NOMO-1 (cell line): ENCODE measurements around the gene TPR.
"Not testable (repeated sequence)": the region's sequence is repeated elsewhere in the genome, so short reads cannot be mapped to it uniquely, and the experiment has no call there.

ENCODE experiments used
- DNase-seq, 2 experiments: peaks; one replicate each; lab custom pipeline; 2025; ENCODE audit not compliant: unreplicated experiment in 2 of 2; lab: John Stamatoyannopoulos, UW

TPR gene

DNA sequence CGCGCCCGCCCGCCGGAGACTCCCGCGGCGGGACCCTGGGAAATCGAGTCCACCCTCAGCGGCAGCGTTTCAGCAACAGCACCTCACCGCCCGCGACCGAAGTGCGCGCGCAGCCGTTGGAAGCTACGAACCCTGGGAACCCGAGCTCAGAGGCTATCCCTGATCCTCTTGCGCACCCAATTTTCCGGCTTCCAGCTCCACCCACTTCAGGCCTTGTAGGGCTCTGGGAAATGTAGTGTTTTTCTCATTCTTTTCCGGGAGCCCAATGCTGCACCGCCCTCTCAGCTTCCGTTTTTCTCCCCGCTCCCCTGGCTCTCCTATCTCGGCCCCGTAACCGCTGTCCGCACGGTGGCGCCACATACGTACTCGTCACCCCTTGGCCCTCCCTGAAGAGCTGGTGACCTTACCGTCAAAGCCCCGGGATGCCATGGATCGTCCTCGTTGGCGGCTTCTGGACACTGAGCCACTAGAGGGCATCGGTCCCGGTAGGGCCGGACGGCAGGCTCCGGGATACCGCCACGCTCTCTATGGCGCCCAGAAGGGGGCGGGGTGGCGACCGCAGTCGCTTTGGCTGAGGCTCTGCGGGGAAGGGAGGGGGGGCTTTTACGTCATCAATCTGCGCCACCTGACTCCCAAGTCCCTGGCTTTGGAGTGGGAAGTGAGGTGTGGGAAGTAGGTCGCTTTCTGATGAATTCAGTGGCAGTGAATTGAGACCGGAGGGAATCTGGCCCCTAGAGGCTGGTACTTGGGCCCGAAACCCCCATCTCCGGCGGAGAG is at the start of gene TPR, which contains the start of gene ODR4:
TSS of gene TPR (minus strand) at position 102 of the 777 bp plus-strand sequence. CDS start 225 bp downstream, outside the sequence.
TSS of gene ODR4 (plus strand) at position 687 of the 777 bp plus-strand sequence. CDS start 3,948 bp downstream, outside the sequence.
- peak; percentile 99 for DNase-seq

- DNase-seq: no peak
These were observed 49.5 kb upstream of the TPR start for GRCh38 chr1:186424539-186424938.

- no peak for DNase-seq
These were observed 46.4 kb upstream of the TPR start for GRCh38 chr1:186421446-186421845.

DNA sequence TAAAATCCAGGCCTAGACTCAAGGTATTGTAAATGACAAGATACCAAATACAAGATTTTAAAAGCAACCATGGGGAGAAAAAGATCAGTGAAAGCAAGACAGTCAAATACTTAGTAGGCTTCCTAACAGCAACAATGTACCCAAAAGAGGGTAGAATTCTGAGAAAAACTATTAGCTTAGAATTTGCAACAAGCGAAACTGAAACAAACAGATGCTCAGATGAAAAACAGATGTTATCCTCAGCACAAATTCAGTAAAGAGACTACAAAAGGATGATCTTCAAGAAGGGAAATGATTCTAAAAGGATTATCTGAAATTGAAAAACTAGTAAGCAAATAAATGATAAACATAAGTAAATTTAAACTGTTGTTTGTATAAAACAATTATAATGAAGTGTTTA is 45.9 kb upstream of the TPR start:
- no peak for DNase-seq

DNA sequence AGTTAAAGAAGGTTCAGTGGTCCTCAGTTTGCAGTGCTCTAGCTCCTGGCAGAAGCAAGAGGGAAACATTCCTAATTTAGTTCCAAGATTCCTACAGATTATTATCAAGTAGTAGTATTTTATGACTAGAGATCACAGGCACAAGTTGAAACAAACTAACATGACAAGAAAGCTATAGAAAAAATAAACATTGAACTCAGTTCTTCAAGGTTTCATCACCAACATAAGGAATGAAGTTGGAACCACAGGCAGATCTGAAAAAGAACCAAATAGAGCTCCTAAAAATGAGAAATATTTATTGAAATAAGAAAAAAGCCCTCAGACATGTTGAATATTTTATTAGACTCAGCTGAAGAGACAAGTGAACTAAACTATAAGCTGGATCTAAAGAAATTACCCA is 45.3 kb upstream of the TPR start:
- DNase-seq: no peak

GRCh38 chr1:186418503-186418902 is 43.5 kb upstream of the TPR start:
- DNase-seq: no peak

DNA sequence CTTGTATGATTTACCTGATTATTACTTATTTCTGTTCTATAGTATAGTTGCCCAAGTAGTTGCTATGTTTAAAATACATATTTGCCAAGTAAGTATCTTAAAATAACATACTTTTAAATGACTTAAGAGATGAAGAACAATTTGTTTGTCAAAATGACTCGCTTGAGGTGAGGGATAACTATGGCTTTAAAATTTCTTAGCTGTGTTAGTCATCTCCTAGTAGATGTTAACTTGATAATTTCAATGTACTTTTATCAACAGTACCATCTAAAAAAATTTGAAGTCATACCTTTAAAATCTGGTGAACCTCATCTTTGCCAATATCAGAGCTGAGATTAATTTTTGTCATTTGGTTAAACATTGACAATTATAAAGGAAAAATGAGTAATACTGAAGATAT is 38.3 kb upstream of the TPR start:
- DNase-seq: no peak

DNA sequence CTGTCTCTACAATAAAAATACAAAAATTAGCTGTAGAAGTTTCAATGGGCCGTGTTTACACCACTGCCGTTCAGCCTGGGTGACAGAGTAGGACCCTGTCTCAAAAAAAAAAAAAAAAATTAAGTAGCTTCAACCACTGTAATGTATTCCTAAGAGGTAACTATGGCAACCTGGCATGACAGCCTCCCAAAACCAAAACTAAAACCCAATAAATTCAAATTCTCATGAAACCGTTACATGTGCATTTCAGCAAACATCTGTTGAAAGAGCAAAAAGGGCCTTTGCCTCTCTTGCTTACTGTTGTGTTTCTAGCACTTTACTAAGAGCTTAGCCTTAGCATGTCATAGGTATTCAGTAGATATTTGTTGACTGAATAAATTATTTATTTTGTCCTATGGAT is 34.0 kb upstream of the TPR start:
- no peak for DNase-seq

- DNase-seq: peak; percentile 20 to 69
These were observed 29.5 kb upstream of the TPR start for GRCh38 chr1:186404454-186405051.

DNA sequence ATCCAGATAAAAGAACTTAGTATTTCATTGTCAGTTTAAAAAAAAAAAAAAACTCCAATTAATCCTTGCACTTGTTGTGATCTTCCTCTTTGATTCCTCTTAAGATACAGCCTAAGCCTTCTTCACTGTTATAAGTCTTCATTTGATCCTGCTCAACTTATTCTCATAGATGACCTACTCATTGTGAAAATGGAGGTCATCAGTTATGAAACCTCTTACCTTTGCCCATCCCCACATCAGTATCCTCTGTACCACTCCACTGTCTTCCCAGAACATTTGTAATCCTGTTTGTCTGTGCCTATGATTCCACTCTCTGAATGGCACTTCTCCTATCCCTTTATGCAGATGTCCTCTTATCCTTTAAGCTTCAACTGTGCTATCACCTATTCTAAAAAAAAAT is 28.6 kb upstream of the TPR start:
- DNase-seq: no peak

- not testable (repeated sequence) for DNase-seq
These were observed 26.4 kb upstream of the TPR start for GRCh38 chr1:186401446-186401845.

DNA sequence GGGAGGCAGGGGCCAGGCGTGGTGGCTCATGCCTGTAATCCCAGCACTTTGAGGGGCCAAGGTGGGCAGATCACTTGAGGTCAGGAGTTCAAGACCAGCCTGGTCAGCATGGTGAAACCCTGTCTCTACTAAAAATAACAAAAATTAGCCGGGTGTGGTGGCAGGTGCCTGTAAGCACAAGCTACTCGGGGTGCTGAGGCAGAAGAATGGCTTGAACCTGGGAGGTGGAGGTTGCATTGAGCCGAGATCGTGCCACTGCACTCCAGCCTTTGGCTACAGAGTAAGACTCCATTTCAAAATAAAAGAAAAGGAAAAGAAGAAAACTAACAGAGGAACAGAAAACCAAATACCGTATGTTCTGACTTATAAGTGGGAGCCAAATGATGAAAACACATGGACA is 17.7 kb upstream of the TPR start:
- not testable (repeated sequence) for DNase-seq

- no peak for DNase-seq
These were observed 16.8 kb upstream of the TPR start for GRCh38 chr1:186391841-186392240.

GRCh38 chr1:186390925-186391324 is 15.9 kb upstream of the TPR start:
- DNase-seq: no peak

GRCh38 chr1:186386725-186387383 is 11.8 kb upstream of the TPR start:
- DNase-seq: no peak

DNA sequence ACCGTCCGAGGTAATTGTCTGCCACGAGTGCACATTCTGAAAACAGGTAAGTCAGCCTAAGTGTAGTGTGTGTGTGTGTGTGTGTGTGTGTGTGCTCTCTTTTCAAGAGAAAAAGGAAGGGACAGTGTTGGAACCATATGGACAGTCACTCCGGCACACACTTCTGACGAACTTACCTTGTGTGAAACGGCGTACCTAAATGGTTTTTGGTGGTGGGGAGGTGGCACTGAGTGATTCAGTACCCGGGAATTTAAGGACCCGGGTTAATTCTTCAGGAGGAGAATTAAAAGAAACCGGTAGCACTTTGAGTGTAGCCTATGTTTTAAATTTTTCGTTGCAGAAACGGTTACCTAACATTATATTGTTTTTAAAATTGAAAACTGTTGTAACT is 871 bp upstream of the TPR start:
- peak in 1 of 2 experiments; percentile 72 for DNase-seq

- peak; percentile 34 to 39 for DNase-seq
These were observed 526 bp downstream of the TPR start for GRCh38 chr1:186374303-186375151.

DNA sequence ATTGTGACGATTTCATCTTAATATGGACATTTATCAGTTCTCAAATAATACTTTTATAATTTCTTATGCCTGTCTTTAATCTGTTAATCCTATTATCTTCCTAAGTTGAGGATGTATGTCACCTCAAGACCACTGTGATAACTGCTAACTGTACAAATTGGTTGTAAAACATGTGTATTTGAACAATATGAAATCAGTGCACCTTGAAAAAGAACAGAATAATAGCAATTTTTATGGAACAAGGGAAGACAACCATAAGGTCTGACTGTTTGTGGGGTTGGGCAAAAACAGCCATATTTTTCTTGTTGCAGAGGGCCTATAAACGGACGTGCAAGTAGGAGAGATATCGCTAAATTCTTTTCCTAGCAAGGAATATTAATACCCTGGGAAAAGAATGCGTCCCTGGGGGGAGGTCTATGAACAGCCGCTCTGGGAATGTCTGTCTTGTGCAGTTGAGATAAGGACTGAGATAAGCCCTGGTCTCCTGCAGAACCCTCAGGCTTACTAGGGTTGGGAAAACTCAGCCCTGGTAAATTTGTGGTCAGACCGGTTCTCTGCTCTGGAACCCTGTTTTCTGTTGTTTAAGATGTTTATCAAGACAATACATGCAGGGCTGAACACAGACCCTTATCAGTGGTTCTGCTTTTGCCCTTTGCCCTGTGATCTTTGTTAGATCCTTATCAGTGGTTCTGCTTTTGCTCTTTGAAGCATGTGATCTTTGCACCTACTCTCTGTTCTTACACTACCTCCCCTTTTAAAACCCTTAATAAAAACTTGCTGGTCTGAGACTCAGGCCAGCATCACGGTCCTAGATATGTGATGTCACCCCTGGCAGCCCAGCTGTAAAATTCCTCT is 27.0 kb downstream of the TPR start:
- DNase-seq: not testable (repeated sequence)

- no peak for DNase-seq
These were observed 34.3 kb downstream of the TPR start for GRCh38 chr1:186340772-186341171.

DNA sequence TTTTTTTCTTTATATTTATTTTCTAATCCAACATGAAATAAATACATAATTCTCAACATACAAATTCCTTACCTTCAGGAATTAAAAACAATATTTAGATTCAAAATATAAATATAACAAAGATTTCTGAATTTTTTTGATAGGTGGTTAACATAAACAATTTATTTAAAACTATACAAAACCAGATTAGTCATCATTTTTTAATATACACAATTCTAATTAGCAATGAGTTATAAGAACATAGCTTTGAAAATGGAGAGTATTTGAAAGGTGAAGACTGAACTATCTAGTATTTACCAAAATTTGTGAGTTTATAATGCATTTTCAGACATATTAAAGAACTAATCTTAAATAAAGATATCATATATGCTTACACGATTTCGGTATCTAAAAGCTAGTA is 37.5 kb downstream of the TPR start:
- DNase-seq: no peak
